ENCODE data around the gene KARS1.
"Not testable (repeated sequence)": the region's sequence is repeated elsewhere in the genome, so short reads cannot be mapped to it uniquely, and the experiment has no call there.

KARS1 gene

GRCh38 chr16:75622761-75623605 lies 24.5 kb downstream of the KARS1 start, which contains the start of gene ADAT1:
Gene ADAT1 (minus strand): TSS chr16:75623281. CDS start chr16:75620799, 2,482 bp downstream.
- DNase-seq: peak; percentile 88

GRCh38 chr16:75621170-75621477 lies 26.3 kb downstream of the KARS1 start:
- peak; percentile 7 for DNase-seq

- DNase-seq: no peak
Observed at GRCh38 chr16:75620326-75621169, 26.9 kb downstream of the KARS1 start.

GRCh38 chr16:75618780-75619179 lies 28.7 kb downstream of the KARS1 start:
- DNase-seq: no peak

- no peak for DNase-seq
Observed at GRCh38 chr16:75617121-75617520, 30.3 kb downstream of the KARS1 start.

GRCh38 chr16:75616521-75617010 lies 30.9 kb downstream of the KARS1 start:
- no peak for DNase-seq

- DNase-seq: no peak
Observed at GRCh38 chr16:75615619-75616018, 31.8 kb downstream of the KARS1 start.

GRCh38 chr16:75614066-75614897 lies 33.2 kb downstream of the KARS1 start:
- DNase-seq: no peak

- no peak for DNase-seq
Observed at GRCh38 chr16:75606507-75606906, 41.0 kb downstream of the KARS1 start.

GRCh38 chr16:75603241-75603640 lies 44.2 kb downstream of the KARS1 start:
- no peak for DNase-seq

- DNase-seq: no peak
Observed at GRCh38 chr16:75599452-75600277, 47.8 kb downstream of the KARS1 start.

- DNase-seq: no peak
Observed at GRCh38 chr16:75593825-75594820, 53.3 kb downstream of the KARS1 start.

GRCh38 chr16:75593308-75593707 lies 54.2 kb downstream of the KARS1 start:
- no peak for DNase-seq

- not testable (repeated sequence) for DNase-seq
Observed at GRCh38 chr16:75591927-75592326, 55.5 kb downstream of the KARS1 start.

GRCh38 chr16:75590920-75591843 lies 56.3 kb downstream of the KARS1 start:
- no peak for DNase-seq

- DNase-seq: no peak
Observed at GRCh38 chr16:75589306-75589705, 58.2 kb downstream of the KARS1 start.

- DNase-seq: no peak
Observed at GRCh38 chr16:75588716-75589115, 58.7 kb downstream of the KARS1 start.

GRCh38 chr16:75584108-75584507 lies 63.4 kb downstream of the KARS1 start:
- no peak for DNase-seq

GRCh38 chr16:75579281-75579834 lies 68.1 kb downstream of the KARS1 start:
- no peak for DNase-seq
